NCI-H748 (cell line): ENCODE data around the gene RABL2B.

ENCODE experiments used
- DNase-seq: peaks from one replicate; lab custom pipeline; 2025; ENCODE audit not compliant: unreplicated experiment; lab: John Stamatoyannopoulos, UW

RABL2B gene

GRCh38 chr22:50722716-50723428, 60.6 kb downstream of the RABL2B start:
- no peak for DNase-seq

DNA sequence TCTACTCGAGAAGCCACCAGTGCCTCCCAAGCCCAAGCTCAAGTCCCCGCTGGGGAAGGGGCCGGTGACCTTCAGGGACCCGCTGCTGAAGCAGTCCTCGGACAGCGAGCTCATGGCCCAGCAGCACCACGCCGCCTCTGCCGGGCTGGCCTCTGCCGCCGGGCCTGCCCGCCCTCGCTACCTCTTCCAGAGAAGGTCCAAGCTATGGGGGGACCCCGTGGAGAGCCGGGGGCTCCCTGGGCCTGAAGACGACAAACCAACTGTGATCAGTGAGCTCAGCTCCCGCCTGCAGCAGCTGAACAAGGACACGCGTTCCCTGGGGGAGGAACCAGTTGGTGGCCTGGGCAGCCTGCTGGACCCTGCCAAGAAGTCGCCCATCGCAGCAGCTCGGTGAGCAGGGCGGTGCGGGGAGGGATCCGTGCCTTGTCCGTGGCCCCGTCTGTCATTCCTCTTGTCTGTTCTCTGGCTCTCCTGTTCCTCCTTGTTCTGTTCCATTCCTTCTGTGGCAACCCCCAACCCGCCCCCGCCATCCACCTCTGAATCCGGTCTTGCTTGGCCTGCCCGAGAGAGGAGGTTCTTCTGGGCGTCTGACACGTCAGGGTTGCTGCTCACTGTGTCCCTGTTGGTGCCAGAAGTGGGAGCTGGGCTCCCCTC, 61.3 kb downstream of the RABL2B start:
- no peak for DNase-seq

- DNase-seq, result no peak
These were observed 62.1 kb downstream of the RABL2B start for GRCh38 chr22:50721257-50721844.

DNA sequence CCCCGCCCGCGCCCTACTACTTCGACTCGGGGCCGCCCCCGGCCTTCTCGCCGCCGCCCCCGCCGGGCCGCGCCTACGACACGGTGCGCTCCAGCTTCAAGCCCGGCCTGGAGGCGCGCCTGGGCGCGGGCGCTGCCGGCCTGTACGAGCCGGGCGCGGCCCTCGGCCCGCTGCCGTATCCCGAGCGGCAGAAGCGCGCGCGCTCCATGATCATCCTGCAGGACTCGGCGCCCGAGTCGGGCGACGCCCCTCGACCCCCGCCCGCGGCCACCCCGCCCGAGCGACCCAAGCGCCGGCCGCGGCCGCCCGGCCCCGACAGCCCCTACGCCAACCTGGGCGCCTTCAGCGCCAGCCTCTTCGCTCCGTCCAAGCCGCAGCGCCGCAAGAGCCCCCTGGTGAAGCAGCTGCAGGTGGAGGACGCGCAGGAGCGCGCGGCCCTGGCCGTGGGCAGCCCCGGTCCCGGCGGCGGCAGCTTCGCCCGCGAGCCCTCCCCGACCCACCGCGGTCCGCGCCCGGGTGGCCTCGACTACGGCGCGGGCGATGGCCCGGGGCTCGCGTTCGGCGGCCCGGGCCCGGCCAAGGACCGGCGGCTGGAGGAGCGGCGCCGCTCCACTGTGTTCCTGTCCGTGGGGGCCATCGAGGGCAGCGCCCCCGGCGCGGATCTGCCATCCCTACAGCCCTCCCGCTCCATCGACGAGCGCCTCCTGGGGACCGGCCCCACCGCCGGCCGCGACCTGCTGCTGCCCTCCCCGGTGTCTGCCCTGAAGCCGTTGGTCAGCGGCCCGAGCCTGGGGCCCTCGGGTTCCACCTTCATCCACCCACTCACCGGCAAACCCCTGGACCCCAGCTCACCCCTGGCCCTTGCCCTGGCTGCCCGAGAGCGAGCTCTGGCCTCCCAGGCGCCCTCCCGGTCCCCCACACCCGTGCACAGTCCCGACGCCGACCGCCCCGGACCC, 62.9 kb downstream of the RABL2B start:
- DNase-seq, result peak; percentile 51

DNA sequence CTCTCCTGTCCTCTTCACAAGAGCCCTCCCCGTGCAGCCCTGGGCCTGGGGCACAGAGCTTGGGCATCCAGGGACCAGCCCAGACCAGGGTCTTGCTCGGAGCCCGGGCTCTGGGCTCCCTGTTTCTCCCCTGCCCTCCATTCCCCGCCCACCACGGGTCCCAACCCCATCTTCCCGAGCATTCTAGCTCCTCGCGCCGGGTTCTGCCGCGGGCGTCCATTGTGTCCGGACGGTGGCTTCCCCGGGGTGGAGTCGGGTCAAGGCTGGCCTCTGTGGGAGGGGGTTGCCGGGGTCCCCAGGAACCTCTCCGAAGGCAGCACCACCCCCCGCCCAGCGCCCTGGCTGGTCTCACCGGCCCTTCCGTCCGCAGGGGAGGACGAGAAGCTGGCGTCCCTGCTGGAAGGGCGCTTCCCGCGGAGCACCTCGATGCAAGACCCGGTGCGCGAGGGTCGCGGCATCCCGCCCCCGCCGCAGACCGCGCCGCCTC, 63.6 kb downstream of the RABL2B start:
- no peak for DNase-seq

DNA sequence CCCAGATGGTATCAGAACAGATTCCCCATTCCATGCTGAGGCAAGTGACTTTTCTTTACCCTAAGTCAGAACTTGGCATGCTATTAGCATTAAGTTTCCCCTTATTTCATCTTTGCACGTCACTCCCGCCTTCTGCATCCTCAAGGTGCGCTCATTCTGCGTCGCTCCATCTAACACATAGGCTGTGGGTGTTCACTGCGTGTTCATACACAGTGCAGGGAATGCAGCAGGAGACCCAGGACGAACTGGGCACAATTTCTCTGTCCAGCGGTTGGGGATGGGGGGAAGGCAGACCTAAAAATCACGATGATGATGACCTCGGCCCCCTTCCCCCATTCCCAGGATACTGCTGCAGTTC, 65.1 kb downstream of the RABL2B start:
- DNase-seq, result no peak

- DNase-seq, result peak; percentile 9
These were observed 65.6 kb downstream of the RABL2B start for GRCh38 chr22:50717709-50718351.
